GM23338 (cell line): ENCODE results near the gene CXCL12.

Experiments
- CREB1 ChIP-seq: fragments of 250-450 bp; sonication (Bioruptor Pico); IDR thresholded peaks from 2 replicates; pipeline ENCODE4 v1.5.0; 2020; ENCODE audit warnings: low read depth, mild to moderate bottlenecking, moderate library complexity
- CTCF ChIP-seq, 2 experiments: fragments of 200-600 bp in 1 of 2; sonication (generic) in 1 of 2; conservative IDR thresholded peaks; 2 replicates each; pipeline versions ENCODE4 v1.5.1 to v1.6.1; 2016 to 2017; ENCODE audit warnings: antibody characterized with exemption in 2 of 2, low read depth in 2 of 2, mild to moderate bottlenecking in 2 of 2, moderate library complexity in 1 of 2
- EZH2phosphoT487 ChIP-seq: fragments of 200-600 bp; sonication (generic); IDR thresholded peaks from one replicate; pipeline ENCODE4 v1.8.1; 2018; ENCODE audit warnings: antibody characterized with exemption; ENCODE audit not compliant: unreplicated experiment
- NANOG ChIP-seq: IDR thresholded peaks from 2 replicates; pipeline ENCODE4 v1.6.1; 2016; ENCODE audit warnings: antibody characterized with exemption, borderline replicate concordance
- POLR2AphosphoS5 ChIP-seq: IDR thresholded peaks from 2 replicates; pipeline ENCODE4 v1.6.1; 2016; ENCODE audit warnings: antibody characterized with exemption, low read depth

GRCh38 chr10:44356139-44357022, 28.5 kb downstream of the CXCL12 start:
- no peak for TF ChIP-seq POLR2AphosphoS5
- TF ChIP-seq CTCF (conservative IDR thresholded peaks at IDR 0.05; ENCODE audit: low read depth in 2 of 2): no peak
- no peak for TF ChIP-seq CREB1 (CRISPR knock-in tag)
- TF ChIP-seq NANOG: no peak
- TF ChIP-seq EZH2phosphoT487: no peak
